ENCODE data around the gene PKP3.
"Not testable (repeated sequence)": the region's sequence is repeated elsewhere in the genome, so short reads cannot be mapped to it uniquely, and the experiment has no call there.

Gene PKP3

DNA sequence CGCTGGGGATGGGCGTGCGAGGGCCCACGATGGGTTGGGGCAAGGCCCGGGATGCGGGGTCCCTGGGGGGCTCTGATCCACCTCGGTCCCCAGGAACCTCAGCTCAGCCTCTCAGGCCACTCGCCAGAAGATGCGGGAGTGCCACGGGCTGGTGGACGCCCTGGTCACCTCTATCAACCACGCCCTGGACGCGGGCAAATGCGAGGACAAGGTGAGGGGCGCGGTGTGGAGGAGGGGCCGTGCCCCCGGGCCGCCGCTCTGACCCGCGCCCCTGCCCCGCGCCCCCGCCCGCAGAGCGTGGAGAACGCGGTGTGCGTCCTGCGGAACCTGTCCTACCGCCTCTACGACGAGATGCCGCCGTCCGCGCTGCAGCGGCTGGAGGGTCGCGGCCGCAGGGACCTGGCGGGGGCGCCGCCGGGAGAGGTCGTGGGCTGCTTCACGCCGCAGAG is 6.3 kb downstream of the PKP3 start:
- TF ChIP-seq, protein P1, sequence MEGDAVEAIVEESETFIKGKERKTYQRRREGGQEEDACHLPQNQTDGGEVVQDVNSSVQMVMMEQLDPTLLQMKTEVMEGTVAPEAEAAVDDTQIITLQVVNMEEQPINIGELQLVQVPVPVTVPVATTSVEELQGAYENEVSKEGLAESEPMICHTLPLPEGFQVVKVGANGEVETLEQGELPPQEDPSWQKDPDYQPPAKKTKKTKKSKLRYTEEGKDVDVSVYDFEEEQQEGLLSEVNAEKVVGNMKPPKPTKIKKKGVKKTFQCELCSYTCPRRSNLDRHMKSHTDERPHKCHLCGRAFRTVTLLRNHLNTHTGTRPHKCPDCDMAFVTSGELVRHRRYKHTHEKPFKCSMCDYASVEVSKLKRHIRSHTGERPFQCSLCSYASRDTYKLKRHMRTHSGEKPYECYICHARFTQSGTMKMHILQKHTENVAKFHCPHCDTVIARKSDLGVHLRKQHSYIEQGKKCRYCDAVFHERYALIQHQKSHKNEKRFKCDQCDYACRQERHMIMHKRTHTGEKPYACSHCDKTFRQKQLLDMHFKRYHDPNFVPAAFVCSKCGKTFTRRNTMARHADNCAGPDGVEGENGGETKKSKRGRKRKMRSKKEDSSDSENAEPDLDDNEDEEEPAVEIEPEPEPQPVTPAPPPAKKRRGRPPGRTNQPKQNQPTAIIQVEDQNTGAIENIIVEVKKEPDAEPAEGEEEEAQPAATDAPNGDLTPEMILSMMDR (IDR thresholded peaks at IDR 0.05; ENCODE audit: low read length, missing control alignments): no peak
- no peak for DNase-seq (ENCODE audit: low read depth)
- no peak overlapping the region for H3K4me3 ChIP-seq (replicated peaks; ENCODE audit: low read depth, low read length)

DNA sequence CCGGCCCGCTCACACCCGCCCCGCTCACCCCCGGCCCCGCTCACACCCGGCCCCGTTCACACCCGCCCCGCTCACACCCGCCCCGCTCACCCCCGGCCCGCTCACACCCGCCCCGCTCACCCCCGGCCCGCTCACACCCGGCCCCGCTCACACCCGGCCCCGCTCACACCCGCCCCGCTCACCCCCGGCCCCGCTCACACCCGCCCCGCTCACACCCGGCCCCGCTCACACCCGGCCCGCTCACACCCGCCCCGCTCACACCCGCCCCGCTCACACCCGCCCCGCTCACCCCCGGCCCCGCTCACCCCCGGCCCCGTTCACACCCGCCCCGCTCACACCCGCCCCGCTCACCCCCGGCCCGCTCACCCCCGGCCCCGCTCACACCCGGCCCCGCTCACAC is 7.2 kb downstream of the PKP3 start:
- not testable (repeated sequence) for DNase-seq (ENCODE audit: low read depth); H3K4me3 ChIP-seq (replicated peaks; ENCODE audit: low read depth, low read length)

DNA sequence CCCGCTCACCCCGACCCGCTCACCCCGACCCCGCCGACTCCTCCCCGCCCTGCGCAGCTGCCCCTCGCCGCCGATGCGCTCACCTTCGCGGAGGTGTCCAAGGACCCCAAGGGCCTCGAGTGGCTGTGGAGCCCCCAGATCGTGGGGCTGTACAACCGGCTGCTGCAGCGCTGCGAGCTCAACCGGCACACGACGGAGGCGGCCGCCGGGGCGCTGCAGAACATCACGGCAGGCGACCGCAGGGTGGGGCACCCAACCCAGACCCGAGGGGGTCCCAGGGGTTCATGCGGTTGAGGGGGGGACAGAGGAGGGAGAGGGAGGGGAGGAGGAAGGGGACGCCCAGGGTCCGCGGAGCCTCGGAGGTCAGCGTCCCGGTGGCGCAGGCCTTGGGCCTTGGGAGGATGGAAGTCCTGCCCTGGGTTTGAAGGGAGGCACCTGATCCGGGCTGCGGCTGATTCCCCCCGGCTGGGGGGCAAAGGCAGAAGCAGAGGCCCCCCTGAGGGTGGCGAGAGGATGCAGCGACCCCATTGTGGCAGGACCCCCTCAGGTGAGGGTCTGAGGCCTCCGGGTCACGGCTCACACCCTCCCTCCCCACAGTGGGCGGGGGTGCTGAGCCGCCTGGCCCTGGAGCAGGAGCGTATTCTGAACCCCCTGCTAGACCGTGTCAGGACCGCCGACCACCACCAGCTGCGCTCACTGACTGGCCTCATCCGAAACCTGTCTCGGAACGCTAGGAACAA is 9.2 kb downstream of the PKP3 start:
- no peak overlapping the region for H3K4me3 ChIP-seq (replicated peaks; ENCODE audit: low read depth, low read length)
- no peak for DNase-seq (ENCODE audit: low read depth)
- TF ChIP-seq, protein P1 (IDR thresholded peaks at IDR 0.05; ENCODE audit: low read length, missing control alignments): no peak

DNA sequence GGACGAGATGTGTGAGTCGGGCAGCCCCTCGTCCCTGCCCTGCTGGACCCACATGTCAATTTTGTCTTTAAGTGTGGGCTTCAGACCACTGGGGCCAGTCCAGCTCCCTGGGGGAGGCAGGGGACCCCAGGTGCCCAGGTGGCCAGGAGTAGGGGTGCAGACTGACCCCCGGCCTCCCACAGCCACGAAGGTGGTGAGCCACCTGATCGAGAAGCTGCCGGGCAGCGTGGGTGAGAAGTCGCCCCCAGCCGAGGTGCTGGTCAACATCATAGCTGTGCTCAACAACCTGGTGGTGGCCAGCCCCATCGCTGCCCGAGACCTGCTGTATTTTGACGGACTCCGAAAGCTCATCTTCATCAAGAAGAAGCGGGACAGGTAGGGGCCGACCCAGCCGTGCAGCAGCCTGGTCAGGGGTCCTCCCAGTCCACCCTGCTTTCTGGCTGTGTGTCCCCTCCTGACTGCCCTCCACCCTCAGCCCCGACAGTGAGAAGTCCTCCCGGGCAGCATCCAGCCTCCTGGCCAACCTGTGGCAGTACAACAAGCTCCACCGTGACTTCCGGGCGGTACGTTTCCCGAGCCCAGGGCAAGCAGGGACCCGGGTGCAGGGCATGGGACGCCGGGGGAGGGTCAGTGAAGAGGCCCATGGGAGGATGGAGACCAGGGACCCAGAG is 9.9 kb downstream of the PKP3 start:
- H3K4me3 ChIP-seq (replicated peaks; ENCODE audit: low read depth, low read length): no peak overlapping the region
- TF ChIP-seq, protein P1 (IDR thresholded peaks at IDR 0.05; ENCODE audit: low read length, missing control alignments): no peak
- no peak for DNase-seq (ENCODE audit: low read depth)

DNA sequence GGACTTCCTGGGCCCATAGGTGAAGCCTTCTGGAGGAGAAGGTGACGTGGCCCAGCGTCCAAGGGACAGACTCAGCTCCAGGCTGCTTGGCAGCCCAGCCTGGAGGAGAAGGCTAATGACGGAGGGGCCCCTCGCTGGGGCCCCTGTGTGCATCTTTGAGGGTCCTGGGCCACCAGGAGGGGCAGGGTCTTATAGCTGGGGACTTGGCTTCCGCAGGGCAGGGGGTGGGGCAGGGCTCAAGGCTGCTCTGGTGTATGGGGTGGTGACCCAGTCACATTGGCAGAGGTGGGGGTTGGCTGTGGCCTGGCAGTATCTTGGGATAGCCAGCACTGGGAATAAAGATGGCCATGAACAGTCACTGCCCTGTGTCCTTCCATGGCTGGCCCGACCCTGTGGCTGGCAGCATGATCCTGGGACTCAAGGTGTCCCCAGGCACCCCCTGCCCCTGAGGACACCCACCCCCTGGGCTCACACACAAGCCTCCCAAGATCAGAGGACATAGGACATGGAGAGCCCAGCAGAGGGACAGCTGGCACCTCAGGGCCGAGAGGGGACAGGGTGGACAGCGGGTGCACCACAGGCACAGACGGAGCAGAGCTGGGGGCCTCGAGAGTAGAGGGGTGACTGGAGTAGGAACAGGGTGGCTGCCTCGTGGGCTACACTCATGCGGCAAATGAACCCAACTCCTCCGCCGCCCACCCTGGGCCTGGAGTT is 10.7 kb downstream of the PKP3 start:
- DNase-seq (ENCODE audit: low read depth): no peak
- TF ChIP-seq, protein P1 (IDR thresholded peaks at IDR 0.05; ENCODE audit: low read length, missing control alignments): no peak
- no peak overlapping the region for H3K4me3 ChIP-seq (replicated peaks; ENCODE audit: low read depth, low read length)

DNA sequence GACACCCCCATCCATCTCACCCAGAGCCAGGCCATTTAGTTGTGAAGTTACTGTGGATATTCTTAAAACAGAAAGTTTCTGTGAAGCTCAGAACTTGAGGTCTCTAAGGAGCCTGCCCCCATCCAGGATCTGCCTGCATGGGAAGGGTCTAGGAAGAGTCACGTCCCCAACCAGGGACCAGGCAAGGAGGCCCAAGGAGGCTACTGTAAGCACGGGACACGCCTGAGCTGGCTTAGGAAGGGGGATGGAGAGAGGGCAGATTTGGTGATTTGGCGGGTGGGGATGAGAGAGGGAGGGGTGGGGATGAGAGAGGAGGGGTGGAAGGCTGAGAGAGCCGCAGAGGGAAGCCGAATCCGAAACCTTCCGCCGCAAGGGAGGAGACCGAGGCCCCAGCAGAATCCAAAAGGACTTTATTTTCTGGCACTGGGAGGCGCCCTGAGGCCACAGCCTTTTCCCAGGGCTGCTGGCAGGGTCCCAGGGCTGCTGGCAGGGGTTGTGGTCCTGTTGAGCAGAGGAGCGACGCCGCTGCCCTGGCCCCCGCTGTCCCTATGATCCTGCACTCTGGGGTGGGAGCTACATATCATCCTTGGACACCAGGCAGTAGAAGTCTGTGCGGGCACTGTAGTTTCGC is 11.4 kb downstream of the PKP3 start:
- TF ChIP-seq, protein P1 (IDR thresholded peaks at IDR 0.05; ENCODE audit: low read length, missing control alignments): no peak
- no peak overlapping the region for H3K4me3 ChIP-seq (replicated peaks; ENCODE audit: low read depth, low read length)
- DNase-seq (ENCODE audit: low read depth): peak; percentile 26

All from fibroblast of pulmonary artery (primary cell).